Neuronal stem cell (in vitro differentiated cells): ENCODE measurements around the gene CDH10.

Experiments used
- DNase-seq: peaks from one replicate; pipeline ENCODE4 v3.0.0-alpha.2; 2013; ENCODE audit warnings: low spot score
- H2AFZ ChIP-seq: one replicate; pipeline ENCODE4 v1.6.1; 2013; ENCODE audit warnings: mild to moderate bottlenecking, low read length, inconsistent platforms
- H2AK5ac ChIP-seq: 2 replicates; pipeline ENCODE4 v1.6.1; 2013; ENCODE audit warnings: low read depth, mild to moderate bottlenecking, inconsistent platforms, low read length, moderate library complexity, mixed read lengths
- H2BK120ac ChIP-seq: 2 replicates; pipeline ENCODE4 v1.6.1; 2013; ENCODE audit warnings: low read depth, mild to moderate bottlenecking, inconsistent platforms, low read length, moderate library complexity, mixed read lengths
- H2BK12ac ChIP-seq: one replicate; pipeline ENCODE4 v1.6.1; 2013; ENCODE audit warnings: low read length, inconsistent platforms
- H2BK15ac ChIP-seq: 2 replicates; pipeline ENCODE4 v1.6.1; 2013; ENCODE audit warnings: mild to moderate bottlenecking, low read length, inconsistent platforms, mixed read lengths
- H2BK5ac ChIP-seq: one replicate; pipeline ENCODE4 v1.6.1; 2013; ENCODE audit warnings: inconsistent platforms, mild to moderate bottlenecking, low read length, moderate library complexity
- H3K14ac ChIP-seq: one replicate; pipeline ENCODE4 v1.6.1; 2013; ENCODE audit warnings: low read length, inconsistent platforms
- H3K18ac ChIP-seq: 2 replicates; pipeline ENCODE4 v1.6.1; 2013; ENCODE audit warnings: low read length, inconsistent platforms
- H3K23ac ChIP-seq: 2 replicates; pipeline ENCODE4 v1.6.1; 2013; ENCODE audit warnings: low read depth, mild to moderate bottlenecking, mixed read lengths, low read length, inconsistent platforms; ENCODE audit not compliant: poor library complexity
- H3K27ac ChIP-seq: replicated peaks from 3 replicates; pipeline ENCODE4 v1.5.1; 2013; ENCODE audit warnings: low read length, inconsistent platforms
- H3K27me3 ChIP-seq, 3 experiments: 2 replicates each; pipeline ENCODE4 v1.6.1; 2013; ENCODE audit warnings: low read length in 3 of 3, mild to moderate bottlenecking in 2 of 3, inconsistent platforms in 1 of 3, low read depth in 1 of 3, mixed read lengths in 1 of 3, moderate library complexity in 1 of 3; ENCODE audit not compliant: control insufficient read depth in 3 of 3, insufficient read depth in 3 of 3
- H3K36me3 ChIP-seq, 2 donors: replicated peaks in 1 of 2; 2 replicates each; pipeline ENCODE4 v1.6.1; 2013; ENCODE audit warnings: low read length in 2 of 2; ENCODE audit not compliant: control insufficient read depth in 2 of 2, insufficient read depth in 2 of 2
- H3K4ac ChIP-seq: 2 replicates; pipeline ENCODE4 v1.6.1; 2013; ENCODE audit warnings: inconsistent platforms, mild to moderate bottlenecking, low read length, moderate library complexity
- H3K4me1 ChIP-seq, 2 donors: 1 replicate in 1 of 2; 2 replicates in 1 of 2; pipeline ENCODE4 v1.6.1; 2013; ENCODE audit warnings: low read length in 2 of 2, low read depth in 1 of 2; ENCODE audit not compliant: control insufficient read depth in 2 of 2, insufficient read depth in 1 of 2
- H3K4me2 ChIP-seq: one replicate; pipeline ENCODE4 v1.6.1; 2013; ENCODE audit warnings: mild to moderate bottlenecking, low read length, inconsistent platforms; ENCODE audit not compliant: insufficient read depth, poor library complexity, severe bottlenecking
- H3K4me3 ChIP-seq, 2 donors: 2 replicates each; pipeline ENCODE4 v1.5.1; 2013; ENCODE audit warnings: low read length in 2 of 2, mild to moderate bottlenecking in 2 of 2, inconsistent platforms in 1 of 2, moderate library complexity in 1 of 2
- H3K79me1 ChIP-seq: one replicate; pipeline ENCODE4 v1.6.1; 2013; ENCODE audit warnings: low read depth, mild to moderate bottlenecking, inconsistent platforms, low read length, moderate library complexity
- H3K9ac ChIP-seq: one replicate; pipeline ENCODE4 v1.6.1; 2013; ENCODE audit warnings: mild to moderate bottlenecking, low read depth, low read length, inconsistent platforms; ENCODE audit not compliant: poor library complexity
- H3K9me3 ChIP-seq, 2 donors: replicated peaks in 1 of 2; 2 replicates each; pipeline versions ENCODE3 to v1.6.1; 2013; ENCODE audit warnings: low read length in 2 of 2, mild to moderate bottlenecking in 2 of 2, inconsistent platforms in 1 of 2, low read depth in 1 of 2, mixed read lengths in 1 of 2, moderate library complexity in 1 of 2; ENCODE audit not compliant: control insufficient read depth in 2 of 2, insufficient read depth in 1 of 2
- H4K8ac ChIP-seq: one replicate; pipeline ENCODE4 v1.6.1; 2013; ENCODE audit warnings: low read depth, mild to moderate bottlenecking, inconsistent platforms, low read length, moderate library complexity
- H4K91ac ChIP-seq: one replicate; pipeline ENCODE4 v1.6.1; 2013; ENCODE audit warnings: low read length, low read depth, mild to moderate bottlenecking, inconsistent platforms; ENCODE audit not compliant: poor library complexity
- WGBS, 2 donors: extraction: QIAGEN DNeasy Blood & Tissue Kit; methylation state at CpG; one replicate each; pipeline ENCODE4 v1.1.7; 2013; ENCODE audit warnings: missing lambda C conversion rate in 2 of 2, mixed read lengths in 1 of 2; ENCODE audit not compliant: insufficient read length in 2 of 2, insufficient replicate concordance in 1 of 2; ENCODE audit errors: extremely low coverage in 2 of 2; 5-methylcytosine and 5-hydroxymethylcytosine counted together

CDH10 gene

DNA sequence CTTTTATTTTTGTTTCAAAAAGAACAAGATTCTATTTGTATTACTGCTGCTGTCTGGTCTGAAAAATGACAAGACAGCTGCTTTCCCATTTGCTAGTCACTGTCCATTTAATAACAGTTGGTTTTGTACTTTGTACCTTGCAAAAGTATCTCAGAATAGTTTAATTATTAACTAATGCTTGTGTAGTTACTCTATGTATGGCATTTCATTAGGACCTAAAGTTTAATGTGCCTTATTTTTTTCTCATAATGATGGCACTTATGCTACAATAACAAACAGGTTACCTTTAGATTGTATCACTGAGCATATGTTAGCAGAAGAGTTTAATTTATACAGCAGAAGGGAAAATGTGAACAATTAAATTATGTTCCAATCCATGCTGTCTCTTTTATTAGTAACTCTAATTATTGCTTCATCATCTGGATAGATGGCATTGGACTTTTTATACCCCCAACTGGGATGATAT lies 134.2 kb downstream of the CDH10 start:
- H3K27me3 ChIP-seq: no peaks in the 10 kb centered on the region
- no peaks in the 10 kb centered on the region for H3K36me3 ChIP-seq
- H3K9me3 ChIP-seq: no peaks in the 10 kb centered on the region
- no peak overlapping the region for H3K27ac ChIP-seq
- no peak overlapping the region for H2BK15ac ChIP-seq
- H4K8ac ChIP-seq: no peak overlapping the region
- H4K91ac ChIP-seq: no peak overlapping the region
- H2BK12ac ChIP-seq: no peak overlapping the region
- no peak overlapping the region for H2AK5ac ChIP-seq
- no peak overlapping the region for H3K4me2 ChIP-seq
- no peak overlapping the region for H2BK5ac ChIP-seq
- no peak overlapping the region for H2BK120ac ChIP-seq
- no peak overlapping the region for H3K9ac ChIP-seq
- H2AFZ ChIP-seq: no peak overlapping the region
- H3K4me1 ChIP-seq: no peaks in the 10 kb centered on the region
- H3K79me1 ChIP-seq: no peaks in the 10 kb centered on the region
- H3K4me3 ChIP-seq: no peak overlapping the region
- no peak for DNase-seq
- H3K18ac ChIP-seq: no peak overlapping the region
- H3K23ac ChIP-seq: no peak overlapping the region
- no peak overlapping the region for H3K14ac ChIP-seq
- H3K4ac ChIP-seq: no peak overlapping the region

DNA sequence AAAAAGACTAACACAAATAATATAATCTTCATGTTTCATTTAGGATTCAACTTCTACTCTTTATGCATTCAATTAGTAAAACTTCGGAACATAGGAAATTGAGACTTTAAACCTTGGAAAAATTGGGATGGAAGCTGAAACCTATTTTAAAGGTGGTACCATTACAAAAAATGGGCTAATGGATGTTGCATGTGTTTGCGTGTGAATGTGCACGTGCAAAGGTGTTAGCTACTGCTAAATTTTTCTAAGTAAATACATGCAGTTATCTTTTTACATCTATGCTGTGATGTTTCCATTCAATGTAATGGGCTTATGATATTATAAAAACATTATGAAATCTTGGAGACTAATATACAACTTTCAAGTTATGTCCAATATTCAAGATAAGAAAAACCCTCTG lies 134.8 kb downstream of the CDH10 start:
- Histone ChIP-seq H4K8ac (no peak overlapping the region), H3K4me3 (no peak overlapping the region), H3K27ac (no peak overlapping the region), H3K36me3 (no peaks in the 10 kb centered on the region), H2BK15ac (no peak overlapping the region), H3K9me3 (no peaks in the 10 kb centered on the region), H3K79me1 (no peaks in the 10 kb centered on the region), H2BK12ac (no peak overlapping the region), H2AFZ (no peak overlapping the region), H4K91ac (no peak overlapping the region), H3K18ac (no peak overlapping the region), H3K14ac (no peak overlapping the region), H3K4me2 (no peak overlapping the region), H2AK5ac (no peak overlapping the region), H3K4me1 (no peaks in the 10 kb centered on the region), H3K9ac (no peak overlapping the region), H3K23ac (no peak overlapping the region), H2BK120ac (no peak overlapping the region), H3K4ac (no peak overlapping the region), H2BK5ac (no peak overlapping the region), H3K27me3 (no peaks in the 10 kb centered on the region)
- WGBS, 2 donors: no CpG with 5 or more reads among the region's 3 CpGs
- no peak for DNase-seq

DNA sequence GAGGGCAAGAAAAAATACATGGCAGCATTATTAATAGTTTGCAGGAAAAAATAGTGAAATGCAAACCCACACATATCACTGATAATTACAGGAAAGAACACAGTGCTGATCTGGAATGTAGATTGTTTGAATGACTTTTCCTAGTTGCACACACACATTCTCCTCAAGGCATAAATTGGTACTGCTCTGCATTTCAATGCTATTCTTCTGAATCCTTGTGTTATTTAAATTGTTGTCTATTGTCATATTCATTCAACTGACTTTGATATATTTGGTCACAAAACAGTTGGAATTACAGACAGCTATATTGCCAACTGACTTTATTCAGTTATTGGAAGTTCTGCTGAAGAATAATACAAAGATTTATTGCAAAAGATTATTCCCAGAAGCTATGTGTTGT lies 139.5 kb downstream of the CDH10 start:
- no peak overlapping the region for H2AK5ac ChIP-seq
- H3K79me1 ChIP-seq: no peaks in the 10 kb centered on the region
- no peak overlapping the region for H3K14ac ChIP-seq
- H3K27me3 ChIP-seq: no peaks in the 10 kb centered on the region
- no peak overlapping the region for H3K4me2 ChIP-seq
- H3K9ac ChIP-seq: no peak overlapping the region
- H2BK12ac ChIP-seq: no peak overlapping the region
- DNase-seq: no peak
- no peak overlapping the region for H4K91ac ChIP-seq
- H3K27ac ChIP-seq: no peak overlapping the region
- H3K36me3 ChIP-seq: no peaks in the 10 kb centered on the region
- H2BK5ac ChIP-seq: no peak overlapping the region
- no peak overlapping the region for H2AFZ ChIP-seq
- H3K23ac ChIP-seq: no peak overlapping the region
- no peak overlapping the region for H2BK120ac ChIP-seq
- no peak overlapping the region for H4K8ac ChIP-seq
- H3K4ac ChIP-seq: no peak overlapping the region
- no peak overlapping the region for H3K4me3 ChIP-seq
- H2BK15ac ChIP-seq: no peak overlapping the region
- H3K4me1 ChIP-seq: peaks cover 0 to 3% of the 10 kb centered on the region in 2 donors
- no peak overlapping the region for H3K18ac ChIP-seq
- H3K9me3 ChIP-seq: no peaks in the 10 kb centered on the region

DNA sequence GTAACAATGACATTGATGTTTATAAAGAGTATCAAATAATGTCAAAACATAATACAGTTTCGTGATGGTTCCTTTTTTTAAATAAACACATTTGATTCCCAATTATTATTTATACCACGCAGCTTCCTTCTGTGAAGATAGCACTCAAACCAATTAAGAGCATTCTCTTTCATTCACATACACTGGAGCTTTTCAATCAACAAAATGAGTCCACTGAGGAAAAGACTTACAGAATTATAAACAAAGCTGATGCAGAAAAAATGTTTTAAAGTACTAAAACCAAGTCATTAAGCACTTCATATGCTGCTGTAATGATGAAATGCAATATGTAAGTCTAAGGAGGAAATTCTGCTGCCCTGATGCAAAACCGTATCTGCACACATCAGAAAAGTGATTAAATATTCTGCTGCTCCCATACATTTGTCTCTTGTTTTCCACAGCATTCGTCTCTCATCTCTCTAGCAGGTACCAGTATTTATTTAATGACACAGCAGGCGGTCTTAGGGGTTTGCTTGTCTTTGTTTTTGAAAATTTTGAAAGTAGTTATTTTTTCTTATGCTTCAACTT lies 147.1 kb downstream of the CDH10 start:
- Histone ChIP-seq H3K9me3 (no peaks in the 10 kb centered on the region), H3K23ac (no peak overlapping the region), H3K36me3 (no peaks in the 10 kb centered on the region), H2BK120ac (no peak overlapping the region), H3K4me1 (peaks cover 0 to 3% of the 10 kb centered on the region in 2 donors), H3K79me1 (no peaks in the 10 kb centered on the region), H3K18ac (no peak overlapping the region), H2AK5ac (no peak overlapping the region), H2AFZ (no peak overlapping the region), H3K4me3 (no peak overlapping the region), H3K4me2 (no peak overlapping the region), H2BK15ac (no peak overlapping the region), H3K4ac (no peak overlapping the region), H4K91ac (no peak overlapping the region), H3K27me3 (no peaks in the 10 kb centered on the region), H2BK5ac (no peak overlapping the region), H3K9ac (no peak overlapping the region), H4K8ac (no peak overlapping the region), H3K14ac (no peak overlapping the region), H2BK12ac (no peak overlapping the region), H3K27ac (no peak overlapping the region)
- no peak for DNase-seq
- WGBS, 2 donors: no CpG with 5 or more reads among the region's 5 CpGs
